GM19324 (cell line): ENCODE measurements around the gene MINK1.
"Not testable (repeated sequence)": the region's sequence is repeated elsewhere in the genome, so short reads cannot be mapped to it uniquely, and the experiment has no call there.

Experiments
- ATAC-seq: cut with Tn5 transposase; IDR thresholded peaks from one replicate; pipeline ENCODE4 v1.9.1; 2021; ENCODE audit warnings: mild to moderate bottlenecking, moderate library complexity; ENCODE audit not compliant: unreplicated experiment, low FRiP score

Gene MINK1

GRCh38 chr17:4867535-4867934 is 34.4 kb downstream of the MINK1 start:
- ATAC-seq: not testable (repeated sequence)

- ATAC-seq: not testable (repeated sequence)
Measured at GRCh38 chr17:4869058-4869998, 36.2 kb downstream of the MINK1 start.

- no peak for ATAC-seq
Measured at GRCh38 chr17:4870855-4871254, 37.7 kb downstream of the MINK1 start.

GRCh38 chr17:4872786-4873185 is 39.6 kb downstream of the MINK1 start:
- no peak for ATAC-seq

GRCh38 chr17:4877089-4877488 is 43.9 kb downstream of the MINK1 start:
- ATAC-seq: no peak

GRCh38 chr17:4879601-4880000 is 46.5 kb downstream of the MINK1 start:
- no peak for ATAC-seq

GRCh38 chr17:4880857-4881256 is 47.7 kb downstream of the MINK1 start:
- ATAC-seq: no peak

GRCh38 chr17:4881761-4882555 is 48.8 kb downstream of the MINK1 start:
- no peak for ATAC-seq

GRCh38 chr17:4884489-4884888 is 51.3 kb downstream of the MINK1 start:
- ATAC-seq: no peak

- no peak for ATAC-seq
Measured at GRCh38 chr17:4886830-4887229, 53.7 kb downstream of the MINK1 start.

- no peak for ATAC-seq
Measured at GRCh38 chr17:4887581-4887980, 54.4 kb downstream of the MINK1 start.

GRCh38 chr17:4891411-4892410 is 58.6 kb downstream of the MINK1 start:
- no peak for ATAC-seq

- no peak for ATAC-seq
Measured at GRCh38 chr17:4892499-4893221, 59.5 kb downstream of the MINK1 start.

GRCh38 chr17:4893272-4893671 is 60.1 kb downstream of the MINK1 start:
- ATAC-seq: no peak

GRCh38 chr17:4893721-4894560 is 60.8 kb downstream of the MINK1 start:
- ATAC-seq: no peak

- ATAC-seq: no peak
Measured at GRCh38 chr17:4895121-4895520, 62.0 kb downstream of the MINK1 start.

- no peak for ATAC-seq
Measured at GRCh38 chr17:4895657-4896331, 62.7 kb downstream of the MINK1 start.
